SIG-M5 (cell line): ENCODE data around the gene IL36G.

Source experiments
- DNase-seq: peaks from one replicate; lab custom pipeline; 2025; lab: John Stamatoyannopoulos, UW

The IL36G gene

DNA sequence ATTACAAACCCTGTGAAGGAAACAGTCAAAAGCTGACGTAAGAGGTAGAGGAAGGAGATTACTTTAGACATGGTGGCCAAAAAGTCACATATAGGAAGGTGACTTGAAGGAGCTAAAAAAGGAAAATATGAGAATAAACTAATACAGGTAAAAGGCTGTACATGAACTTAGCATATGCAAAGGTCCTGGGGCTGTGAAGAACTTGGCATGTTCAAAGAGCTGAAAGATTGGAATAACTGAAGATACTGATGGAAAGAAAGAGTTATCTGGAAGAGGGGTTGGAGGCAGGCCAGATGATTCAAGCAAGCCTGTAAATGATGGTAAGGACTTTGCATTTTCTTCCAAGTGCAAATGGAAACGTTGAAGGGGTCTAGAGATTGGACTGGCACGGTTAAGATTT, 40.7 kb downstream of the IL36G start:
- DNase-seq, result no peak

DNA sequence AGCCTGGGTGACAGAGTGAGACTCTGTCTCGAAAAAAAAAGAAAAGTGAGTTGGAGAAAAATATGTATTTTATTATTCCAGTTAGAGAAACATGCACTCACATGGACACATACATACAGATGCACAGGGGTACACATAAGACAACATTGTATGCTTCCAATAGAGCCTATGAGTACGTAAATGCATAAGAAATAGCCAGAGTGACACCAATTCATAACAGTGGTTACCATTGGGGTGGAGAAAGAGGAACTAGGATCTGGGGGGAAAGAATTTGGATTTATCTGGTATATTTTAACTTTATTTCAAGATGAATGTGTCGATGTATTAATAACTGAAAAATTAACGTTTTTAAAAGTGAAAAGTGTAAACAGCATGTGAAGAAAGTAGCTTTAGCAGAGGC, 43.5 kb downstream of the IL36G start:
- no peak for DNase-seq

DNA sequence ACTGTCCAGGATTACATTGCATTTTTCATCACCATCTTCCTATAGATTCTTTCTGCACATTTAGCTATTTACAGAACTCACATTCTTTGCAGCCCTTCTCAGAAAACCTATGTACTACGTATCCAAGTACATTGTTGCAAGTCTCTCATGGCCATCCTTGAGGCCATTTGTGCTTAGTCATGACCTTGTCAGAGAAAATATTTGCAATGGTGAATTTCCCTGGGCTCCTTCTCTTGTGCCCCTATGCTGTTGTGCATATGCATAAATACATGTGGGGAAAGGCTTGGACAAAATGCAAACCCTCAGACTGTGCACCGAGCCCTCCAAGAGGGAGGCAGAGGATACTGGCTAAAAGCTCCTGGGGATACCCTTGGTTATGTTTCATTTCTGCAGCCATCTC, 47.0 kb downstream of the IL36G start:
- no peak for DNase-seq

- no peak for DNase-seq
Observed at GRCh38 chr2:113025737-113026136, 47.9 kb downstream of the IL36G start.

DNA sequence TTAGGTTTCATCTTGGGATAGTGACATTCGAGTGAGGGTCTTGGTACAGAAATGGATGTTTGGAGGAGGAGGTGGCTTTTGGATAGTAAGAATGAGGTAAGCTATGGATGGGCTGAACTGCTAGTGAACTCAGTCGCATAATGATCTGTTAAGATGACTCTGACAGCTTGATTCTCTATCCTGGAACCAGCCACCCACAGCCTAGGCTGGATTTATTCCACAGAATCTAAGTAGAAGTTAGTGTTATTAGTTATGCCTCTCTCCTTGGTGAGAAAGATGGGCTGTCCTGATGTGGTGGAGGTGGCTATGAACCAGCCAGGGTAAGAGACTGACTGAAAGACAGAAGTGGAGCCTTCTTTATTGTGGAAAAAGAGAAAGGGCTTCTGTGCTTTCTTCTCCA, 49.9 kb downstream of the IL36G start:
- DNase-seq, result no peak

DNA sequence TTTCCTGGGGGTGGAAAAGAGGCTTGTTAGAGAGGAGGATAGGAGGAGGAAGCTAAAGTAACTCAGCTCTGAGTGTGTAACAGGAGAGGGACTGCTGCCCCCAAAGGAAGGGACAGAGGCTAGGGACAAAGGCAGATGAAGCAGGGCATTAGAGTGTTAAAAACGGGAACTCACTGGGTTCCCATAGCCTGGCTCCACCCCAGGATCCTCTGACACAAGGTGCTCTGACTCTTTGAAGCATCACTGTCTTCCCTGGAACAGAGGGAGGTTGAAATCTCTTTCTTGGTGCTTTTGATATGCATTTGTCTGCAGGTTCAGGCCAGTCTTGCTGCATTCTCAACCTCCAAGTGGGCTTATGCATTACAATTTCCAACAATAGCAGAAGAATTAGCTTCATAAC, 50.3 kb downstream of the IL36G start:
- no peak for DNase-seq

GRCh38 chr2:113032737-113033136, 54.9 kb downstream of the IL36G start:
- no peak for DNase-seq

DNA sequence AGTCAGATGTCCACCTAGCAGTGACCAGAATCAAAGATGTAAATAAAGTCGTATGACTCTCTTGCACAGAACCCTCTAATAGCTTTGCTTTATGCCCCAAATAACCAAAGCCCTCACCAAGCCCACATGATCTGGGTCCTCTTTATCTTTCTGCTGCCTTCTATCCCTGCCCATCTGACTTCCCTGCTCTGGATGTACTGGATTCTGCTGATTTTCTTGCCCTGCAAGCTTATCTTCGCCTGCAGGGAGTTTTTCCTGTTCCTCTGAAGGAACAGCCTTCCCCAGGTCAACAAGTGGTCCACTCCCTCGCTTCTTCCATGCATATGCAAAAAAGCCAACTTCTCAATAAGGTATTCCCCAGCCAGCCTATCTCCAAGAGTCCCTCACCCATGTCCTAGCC, 56.2 kb downstream of the IL36G start:
- no peak for DNase-seq
